Natural killer cell (primary cell): ENCODE data around the gene MOB2. TPM values are rescaled to one million over a fixed set of nuclear protein-coding genes. Genes with fewer than 3 reads are reported as not detected.

Source experiments
- ATAC-seq, 3 donors: fragments of 150-1000 bp in 2 of 3; fragments of 200-7000 bp in 1 of 3; cut with Tn5 transposase; 1 replicate in 1 of 3; 2 replicates in 2 of 3; pipeline ENCODE4 v1.10.0; 2021; ENCODE audit warnings: mild to moderate bottlenecking in 2 of 3, moderate library complexity in 2 of 3
- DNase-seq, 2 donors: peaks; one replicate each; pipeline versions ENCODE4 v3.0.0 to v3.0.0-alpha.2; 2013 to 2021; ENCODE audit warnings: mixed read lengths in 1 of 2
- H3K27ac ChIP-seq: one replicate; pipeline ENCODE4 v1.5.1; 2013; ENCODE audit warnings: mild to moderate bottlenecking, low read length
- H3K27me3 ChIP-seq: one replicate; pipeline ENCODE4 v1.6.1; 2013; ENCODE audit warnings: low read length; ENCODE audit not compliant: control insufficient read depth, insufficient read depth
- H3K36me3 ChIP-seq: one replicate; pipeline ENCODE4 v1.6.1; 2013; ENCODE audit warnings: low read length; ENCODE audit not compliant: control insufficient read depth, insufficient read depth
- H3K4me1 ChIP-seq: one replicate; pipeline ENCODE4 v1.6.1; 2013; ENCODE audit warnings: low read length; ENCODE audit not compliant: control insufficient read depth, insufficient read depth
- H3K4me3 ChIP-seq: one replicate; pipeline ENCODE4 v1.5.1; 2013; ENCODE audit warnings: low read length
- H3K9me3 ChIP-seq: one replicate; pipeline ENCODE4 v1.6.1; 2013; ENCODE audit warnings: low read length; ENCODE audit not compliant: control insufficient read depth, insufficient read depth
- H3K27ac Mint-ChIP-seq, 2 donors: one replicate each; pipeline ENCODE4 v1.8.0; 2022; ENCODE audit warnings: mild to moderate bottlenecking in 2 of 2, mixed read lengths in 2 of 2, moderate library complexity in 1 of 2
- H3K27me3 Mint-ChIP-seq, 2 donors: one replicate each; pipeline ENCODE4 v1.8.0; 2022; ENCODE audit warnings: low read depth in 2 of 2, mixed read lengths in 2 of 2
- H3K36me3 Mint-ChIP-seq: one replicate; pipeline ENCODE4 v1.8.0; 2022; ENCODE audit warnings: mixed read lengths
- H3K4me1 Mint-ChIP-seq, 2 donors: one replicate each; pipeline ENCODE4 v1.8.0; 2022; ENCODE audit warnings: mixed read lengths in 2 of 2
- H3K4me3 Mint-ChIP-seq: one replicate; pipeline ENCODE4 v1.8.0; 2022; ENCODE audit warnings: mild to moderate bottlenecking, moderate library complexity, mixed read lengths
- H3K9me3 Mint-ChIP-seq, 2 donors: one replicate each; pipeline ENCODE4 v1.8.0; 2022; ENCODE audit warnings: mixed read lengths in 2 of 2
- WGBS: methylation state at CpG from one replicate; pipeline ENCODE4 v1.1.7; 2013; ENCODE audit warnings: missing lambda C conversion rate; ENCODE audit not compliant: insufficient coverage; 5-methylcytosine and 5-hydroxymethylcytosine counted together
- intact Hi-C: fragments of 100-400 bp; cut with micrococcal nuclease; formaldehyde crosslinking; loops from one replicate; pipeline ENCODE4 v1.14.2; 2022
- total RNA-seq, 4 donors: library from RNA; stranded (reverse); fragments of 120-200 nt in 1 of 4; gene quantifications; one replicate each; pipeline versions ENCODE4 v1.2.3 to v1.2.4, GENCODE V29; 2013 to 2022
- TF ChIP-seq, protein P1 (sequence below): fragments of 200-600 bp; IDR thresholded peaks from one replicate; pipeline ENCODE4 v1.8.0; 2022; ENCODE audit warnings: antibody characterized with exemption

Gene MOB2
- total RNA-seq, 3 donors from 2014 or later (not counting 1 experiment from before 2014, with no cell fraction given): 61.9 to 79.6 (median 78.5) TPM

- Mint-ChIP-seq H3K4me1 (peaks cover 0 to 6% of the 10 kb centered on the region in 2 donors), H3K36me3 (no peaks in the 10 kb centered on the region), H3K27me3 (no peaks in the 10 kb centered on the region), H3K27ac (no peak overlapping the region), H3K9me3 (no peaks in the 10 kb centered on the region), H3K4me3 (no peak overlapping the region)
- Histone ChIP-seq H3K4me1 (no peaks in the 10 kb centered on the region), H3K4me3 (no peak overlapping the region), H3K36me3 (no peaks in the 10 kb centered on the region), H3K9me3 (no peaks in the 10 kb centered on the region), H3K27me3 (no peaks in the 10 kb centered on the region), H3K27ac (no peak overlapping the region)
- ATAC-seq (no peak), DNase-seq (no peak)
- intact Hi-C loops: no loop called here
- TF ChIP-seq, protein P1, sequence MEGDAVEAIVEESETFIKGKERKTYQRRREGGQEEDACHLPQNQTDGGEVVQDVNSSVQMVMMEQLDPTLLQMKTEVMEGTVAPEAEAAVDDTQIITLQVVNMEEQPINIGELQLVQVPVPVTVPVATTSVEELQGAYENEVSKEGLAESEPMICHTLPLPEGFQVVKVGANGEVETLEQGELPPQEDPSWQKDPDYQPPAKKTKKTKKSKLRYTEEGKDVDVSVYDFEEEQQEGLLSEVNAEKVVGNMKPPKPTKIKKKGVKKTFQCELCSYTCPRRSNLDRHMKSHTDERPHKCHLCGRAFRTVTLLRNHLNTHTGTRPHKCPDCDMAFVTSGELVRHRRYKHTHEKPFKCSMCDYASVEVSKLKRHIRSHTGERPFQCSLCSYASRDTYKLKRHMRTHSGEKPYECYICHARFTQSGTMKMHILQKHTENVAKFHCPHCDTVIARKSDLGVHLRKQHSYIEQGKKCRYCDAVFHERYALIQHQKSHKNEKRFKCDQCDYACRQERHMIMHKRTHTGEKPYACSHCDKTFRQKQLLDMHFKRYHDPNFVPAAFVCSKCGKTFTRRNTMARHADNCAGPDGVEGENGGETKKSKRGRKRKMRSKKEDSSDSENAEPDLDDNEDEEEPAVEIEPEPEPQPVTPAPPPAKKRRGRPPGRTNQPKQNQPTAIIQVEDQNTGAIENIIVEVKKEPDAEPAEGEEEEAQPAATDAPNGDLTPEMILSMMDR: no peak
- WGBS: 86% methylated on average over 31 of the region's 31 CpGs
Measured at GRCh38 chr11:1449490-1450243, 36.9 kb downstream of the MOB2 start.

- WGBS: 38% methylated on average over 24 of the region's 24 CpGs
- intact Hi-C loops: no loop called here
Measured at GRCh38 chr11:1448882-1449281, 37.7 kb downstream of the MOB2 start.

GRCh38 chr11:1447845-1448825, 38.4 kb downstream of the MOB2 start:
- Mint-ChIP-seq H3K27me3 (no peaks in the 10 kb centered on the region), H3K9me3 (no peaks in the 10 kb centered on the region), H3K4me1 (no peaks in the 10 kb centered on the region), H3K27ac (no peak overlapping the region), H3K4me3 (no peak overlapping the region), H3K36me3 (no peaks in the 10 kb centered on the region)
- Histone ChIP-seq H3K27me3 (no peaks in the 10 kb centered on the region), H3K27ac (no peak overlapping the region), H3K4me1 (no peaks in the 10 kb centered on the region), H3K9me3 (no peaks in the 10 kb centered on the region), H3K4me3 (no peak overlapping the region), H3K36me3 (no peaks in the 10 kb centered on the region)
- ATAC-seq (no peak), DNase-seq (no peak)
- TF ChIP-seq, protein P1: no peak
- intact Hi-C loops: no loop called here
- WGBS: 91% methylated on average over 49 of the region's 49 CpGs

More at GRCh38 chr11:1448882-1449281, 37.7 kb downstream of the MOB2 start:
- TF ChIP-seq, protein P1: no peak
- Histone ChIP-seq H3K4me1 (no peaks in the 10 kb centered on the region), H3K9me3 (no peaks in the 10 kb centered on the region), H3K36me3 (no peaks in the 10 kb centered on the region), H3K27me3 (no peaks in the 10 kb centered on the region), H3K27ac (no peak overlapping the region), H3K4me3 (no peak overlapping the region)
- DNase-seq: no peak
- Mint-ChIP-seq H3K4me1 (peaks cover 0 to 2% of the 10 kb centered on the region in 2 donors), H3K9me3 (no peaks in the 10 kb centered on the region), H3K36me3 (no peaks in the 10 kb centered on the region), H3K27me3 (no peaks in the 10 kb centered on the region), H3K4me3 (no peak overlapping the region), H3K27ac (no peak overlapping the region)
- no peak for ATAC-seq
